SK-N-SH treated with all-trans-retinoic acid at 6 μM for 48 hours (cell line): ENCODE measurements around the gene PSMB10.
"Not testable (repeated sequence)": the region's sequence is repeated elsewhere in the genome, so short reads cannot be mapped to it uniquely, and the experiment has no call there.

ENCODE experiments used
- ATAC-seq: fragments of 200-7000 bp; cut with Tn5 transposase; 3 replicates; pipeline ENCODE4 v1.9.1; 2020; ENCODE audit warnings: mild to moderate bottlenecking, moderate library complexity
- ARNTL ChIP-seq: fragments of 450-650 bp; formaldehyde crosslinking; IDR thresholded peaks from 2 replicates; pipeline ENCODE4 v1.5.0; 2020; ENCODE audit warnings: low read depth, mild to moderate bottlenecking, moderate library complexity, borderline replicate concordance
- BACH2 ChIP-seq: fragments of 250-450 bp; sonication (Bioruptor Pico); IDR thresholded peaks from 2 replicates; pipeline ENCODE4 v1.9.0; 2021; ENCODE audit warnings: mild to moderate bottlenecking, borderline replicate concordance
- CSDC2 ChIP-seq: fragments of 250-450 bp; sonication (Bioruptor Pico); IDR thresholded peaks from 2 replicates; pipeline ENCODE4 v1.5.0; 2020; ENCODE audit warnings: mild to moderate bottlenecking, moderate library complexity
- CSRNP3 ChIP-seq: fragments of 250-450 bp; sonication (Bioruptor Pico); IDR thresholded peaks from 2 replicates; pipeline ENCODE4 v1.5.1; 2021; ENCODE audit warnings: mild to moderate bottlenecking, moderate library complexity
- ESRRG ChIP-seq: fragments of 250-450 bp; sonication (Bioruptor Pico); IDR thresholded peaks from 2 replicates; pipeline ENCODE4 v1.6.1; 2021; ENCODE audit warnings: mild to moderate bottlenecking
- GLIS3 ChIP-seq: fragments of 250-450 bp; sonication (Bioruptor Pico); IDR thresholded peaks from 2 replicates; pipeline ENCODE4 v1.5.0; 2020; ENCODE audit warnings: mild to moderate bottlenecking, moderate library complexity
- ISL1 ChIP-seq: fragments of 250-450 bp; sonication (Bioruptor Pico); IDR thresholded peaks from 2 replicates; pipeline ENCODE4 v2.1.2; 2022; ENCODE audit warnings: mild to moderate bottlenecking, moderate library complexity
- OSR1 ChIP-seq: fragments of 250-450 bp; sonication (Bioruptor Pico); IDR thresholded peaks from 2 replicates; pipeline ENCODE4 v1.8.0; 2022; ENCODE audit warnings: moderate library complexity, mild to moderate bottlenecking, inconsistent platforms
- POU6F1 ChIP-seq: fragments of 250-450 bp; sonication (Bioruptor Pico); IDR thresholded peaks from 2 replicates; pipeline ENCODE4 v1.8.0; 2021; ENCODE audit warnings: low read depth, mild to moderate bottlenecking, moderate library complexity, borderline replicate concordance
- PPARA ChIP-seq: fragments of 250-450 bp; sonication (Bioruptor Pico); IDR thresholded peaks from 2 replicates; pipeline ENCODE4 v1.5.0; 2020; ENCODE audit warnings: mild to moderate bottlenecking, borderline replicate concordance
- RARB ChIP-seq: fragments of 250-450 bp; sonication (Bioruptor Pico); IDR thresholded peaks from 2 replicates; pipeline ENCODE4 v1.8.0; 2021; ENCODE audit warnings: mild to moderate bottlenecking, moderate library complexity
- SNAI2 ChIP-seq: fragments of 250-450 bp; sonication (Bioruptor Pico); IDR thresholded peaks from 2 replicates; pipeline ENCODE4 v1.5.0; 2020; ENCODE audit warnings: mild to moderate bottlenecking, moderate library complexity
- TCF4 ChIP-seq: fragments of 250-450 bp; sonication (Bioruptor Pico); IDR thresholded peaks from 2 replicates; pipeline ENCODE4 v1.8.0; 2021; ENCODE audit warnings: mild to moderate bottlenecking, moderate library complexity, borderline replicate concordance
- TOX ChIP-seq: fragments of 250-450 bp; sonication (Bioruptor Pico); IDR thresholded peaks from 2 replicates; pipeline ENCODE4 v1.8.0; 2021; ENCODE audit warnings: mild to moderate bottlenecking, moderate library complexity, borderline replicate concordance
- TSHZ2 ChIP-seq: fragments of 250-450 bp; sonication (Bioruptor Pico); IDR thresholded peaks from 2 replicates; pipeline ENCODE4 v1.5.0; 2020; ENCODE audit warnings: mild to moderate bottlenecking, moderate library complexity
- ZC3H10 ChIP-seq: fragments of 250-450 bp; sonication (Bioruptor Pico); IDR thresholded peaks from 2 replicates; pipeline ENCODE4 v1.5.1; 2021; ENCODE audit warnings: mild to moderate bottlenecking, moderate library complexity
- ZFP3 ChIP-seq: fragments of 250-450 bp; sonication (Bioruptor Pico); IDR thresholded peaks from 2 replicates; pipeline ENCODE4 v1.5.0; 2020; ENCODE audit warnings: mild to moderate bottlenecking, moderate library complexity
- ZNF565 ChIP-seq: fragments of 450-650 bp; formaldehyde crosslinking; conservative IDR thresholded peaks from 2 replicates; pipeline ENCODE4 v1.5.0; 2020; ENCODE audit warnings: low read depth, mild to moderate bottlenecking, moderate library complexity
- ZNF70 ChIP-seq: fragments of 450-650 bp; formaldehyde crosslinking; IDR thresholded peaks from 2 replicates; pipeline ENCODE4 v1.5.0; 2020; ENCODE audit warnings: mild to moderate bottlenecking, moderate library complexity
- ZNF8 ChIP-seq: fragments of 450-650 bp; formaldehyde crosslinking; IDR thresholded peaks from 2 replicates; pipeline ENCODE4 v1.5.0; 2020; ENCODE audit warnings: mild to moderate bottlenecking, moderate library complexity

Gene PSMB10

GRCh38 chr16:67975321-67976105 lies 38.9 kb upstream of the PSMB10 start:
- ATAC-seq = no peak
- TF ChIP-seq TCF4 (CRISPR knock-in tag) (no peak), POU6F1 (CRISPR knock-in tag) (no peak), GLIS3 (CRISPR knock-in tag) (no peak), ZNF565 (CRISPR knock-in tag) (no peak), OSR1 (CRISPR knock-in tag) (no peak), ZNF70 (CRISPR knock-in tag) (no peak), TOX (no peak)

GRCh38 chr16:67972285-67972684 lies 35.6 kb upstream of the PSMB10 start:
- ATAC-seq = not testable (repeated sequence)

- TF ChIP-seq TOX (no peak), CSRNP3 (no peak), TSHZ2 (CRISPR knock-in tag) (no peak)
- ATAC-seq = no peak
These were observed 34.5 kb upstream of the PSMB10 start for GRCh38 chr16:67971111-67971510.

- TF ChIP-seq ZNF565 (CRISPR knock-in tag) (no peak), BACH2 (CRISPR knock-in tag) (no peak), ESRRG (CRISPR knock-in tag) (no peak), ZC3H10 (CRISPR knock-in tag) (no peak), CSDC2 (CRISPR knock-in tag) (no peak), TOX (no peak), TCF4 (CRISPR knock-in tag) (no peak), SNAI2 (CRISPR knock-in tag) (no peak), POU6F1 (CRISPR knock-in tag) (no peak), RARB (no peak), ISL1 (CRISPR knock-in tag) (no peak), OSR1 (CRISPR knock-in tag) (no peak), ZNF70 (CRISPR knock-in tag) (no peak), CSRNP3 (no peak), GLIS3 (CRISPR knock-in tag) (no peak), ZNF8 (no peak), ARNTL (CRISPR knock-in tag) (no peak), ZFP3 (CRISPR knock-in tag) (no peak), PPARA (CRISPR knock-in tag) (no peak)
- no peak for ATAC-seq
These were observed 32.8 kb upstream of the PSMB10 start for GRCh38 chr16:67969254-67970039.
